ENCODE data around the gene NCAM2.

- TF ChIP-seq CTCF (IDR thresholded peaks at IDR 0.05) (no peak), POLR2A (IDR thresholded peaks at IDR 0.05) (no peak)
Measured at GRCh38 chr21:21385404-21385803, 387.2 kb downstream of the NCAM2 start.

All from thyroid gland (tissue), 4 donors.